SK-N-SH treated with all-trans-retinoic acid at 6 μM for 48 hours (cell line): Measurements from ENCODE around the gene LITAF.

Source experiments
- ATAC-seq: fragments of 200-7000 bp; cut with Tn5 transposase; 3 replicates; pipeline ENCODE4 v1.9.1; 2020; ENCODE audit warnings: mild to moderate bottlenecking, moderate library complexity
- GLIS3 ChIP-seq: fragments of 250-450 bp; sonication (Bioruptor Pico); IDR thresholded peaks from 2 replicates; pipeline ENCODE4 v1.5.0; 2020; ENCODE audit warnings: mild to moderate bottlenecking, moderate library complexity
- ISL1 ChIP-seq: fragments of 250-450 bp; sonication (Bioruptor Pico); IDR thresholded peaks from 2 replicates; pipeline ENCODE4 v2.1.2; 2022; ENCODE audit warnings: mild to moderate bottlenecking, moderate library complexity
- RARB ChIP-seq: fragments of 250-450 bp; sonication (Bioruptor Pico); IDR thresholded peaks from 2 replicates; pipeline ENCODE4 v1.8.0; 2021; ENCODE audit warnings: mild to moderate bottlenecking, moderate library complexity
- SNAI2 ChIP-seq: fragments of 250-450 bp; sonication (Bioruptor Pico); IDR thresholded peaks from 2 replicates; pipeline ENCODE4 v1.5.0; 2020; ENCODE audit warnings: mild to moderate bottlenecking, moderate library complexity
- TOX ChIP-seq: fragments of 250-450 bp; sonication (Bioruptor Pico); IDR thresholded peaks from 2 replicates; pipeline ENCODE4 v1.8.0; 2021; ENCODE audit warnings: mild to moderate bottlenecking, moderate library complexity, borderline replicate concordance
- ZC3H10 ChIP-seq: fragments of 250-450 bp; sonication (Bioruptor Pico); IDR thresholded peaks from 2 replicates; pipeline ENCODE4 v1.5.1; 2021; ENCODE audit warnings: mild to moderate bottlenecking, moderate library complexity
- ZFP3 ChIP-seq: fragments of 250-450 bp; sonication (Bioruptor Pico); IDR thresholded peaks from 2 replicates; pipeline ENCODE4 v1.5.0; 2020; ENCODE audit warnings: mild to moderate bottlenecking, moderate library complexity
- ZNF8 ChIP-seq: fragments of 450-650 bp; formaldehyde crosslinking; IDR thresholded peaks from 2 replicates; pipeline ENCODE4 v1.5.0; 2020; ENCODE audit warnings: mild to moderate bottlenecking, moderate library complexity
- TF ChIP-seq, protein P1 (sequence below): fragments of 250-450 bp; sonication (Bioruptor Pico); IDR thresholded peaks from 2 replicates; pipeline ENCODE4 v1.5.1; 2020; ENCODE audit warnings: low read depth, mild to moderate bottlenecking, moderate library complexity
- TF ChIP-seq, protein P2 (sequence below): fragments of 250-450 bp; sonication (Bioruptor Pico); IDR thresholded peaks from 2 replicates; pipeline ENCODE4 v1.8.0; 2020; ENCODE audit warnings: mild to moderate bottlenecking, moderate library complexity, borderline replicate concordance
- TF ChIP-seq, protein P3 (sequence below): fragments of 250-450 bp; sonication (Bioruptor Pico); IDR thresholded peaks from 2 replicates; pipeline ENCODE4 v1.5.0; 2020; ENCODE audit warnings: mild to moderate bottlenecking, moderate library complexity
- TF ChIP-seq, protein P4 (sequence below): fragments of 250-450 bp; sonication (Bioruptor Pico); IDR thresholded peaks from 2 replicates; pipeline ENCODE4 v1.5.1; 2021; ENCODE audit warnings: mild to moderate bottlenecking, moderate library complexity
- TF ChIP-seq, protein P5 (sequence below): fragments of 250-450 bp; sonication (Bioruptor Pico); IDR thresholded peaks from 2 replicates; pipeline ENCODE4 v1.8.0; 2021; ENCODE audit warnings: low read depth, mild to moderate bottlenecking, moderate library complexity, borderline replicate concordance

LITAF gene

DNA sequence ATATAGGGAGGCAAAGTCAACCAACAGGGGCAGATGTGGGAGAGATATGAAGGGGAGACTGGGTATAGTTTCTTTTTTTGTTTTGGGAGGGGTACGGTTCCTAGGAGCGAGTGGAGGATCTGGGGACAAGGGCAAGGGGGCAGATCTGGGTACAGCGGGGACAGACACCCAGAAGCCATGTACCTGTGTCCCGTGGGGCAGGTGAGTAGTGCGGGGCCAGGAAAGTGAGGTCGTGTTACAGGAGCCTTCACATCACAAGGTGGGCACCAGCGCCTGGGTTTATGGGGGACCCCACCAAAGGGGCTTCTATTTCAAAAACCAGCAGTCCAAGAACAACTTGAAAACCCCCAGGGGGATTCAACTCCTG is 11.5 kb downstream of the LITAF start:
- TF ChIP-seq, protein P1, sequence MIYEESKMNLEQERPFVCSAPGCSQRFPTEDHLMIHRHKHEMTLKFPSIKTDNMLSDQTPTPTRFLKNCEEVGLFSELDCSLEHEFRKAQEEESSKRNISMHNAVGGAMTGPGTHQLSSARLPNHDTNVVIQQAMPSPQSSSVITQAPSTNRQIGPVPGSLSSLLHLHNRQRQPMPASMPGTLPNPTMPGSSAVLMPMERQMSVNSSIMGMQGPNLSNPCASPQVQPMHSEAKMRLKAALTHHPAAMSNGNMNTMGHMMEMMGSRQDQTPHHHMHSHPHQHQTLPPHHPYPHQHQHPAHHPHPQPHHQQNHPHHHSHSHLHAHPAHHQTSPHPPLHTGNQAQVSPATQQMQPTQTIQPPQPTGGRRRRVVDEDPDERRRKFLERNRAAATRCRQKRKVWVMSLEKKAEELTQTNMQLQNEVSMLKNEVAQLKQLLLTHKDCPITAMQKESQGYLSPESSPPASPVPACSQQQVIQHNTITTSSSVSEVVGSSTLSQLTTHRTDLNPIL = no peak
- no peak for TF ChIP-seq ZC3H10
- TF ChIP-seq, protein P2, sequence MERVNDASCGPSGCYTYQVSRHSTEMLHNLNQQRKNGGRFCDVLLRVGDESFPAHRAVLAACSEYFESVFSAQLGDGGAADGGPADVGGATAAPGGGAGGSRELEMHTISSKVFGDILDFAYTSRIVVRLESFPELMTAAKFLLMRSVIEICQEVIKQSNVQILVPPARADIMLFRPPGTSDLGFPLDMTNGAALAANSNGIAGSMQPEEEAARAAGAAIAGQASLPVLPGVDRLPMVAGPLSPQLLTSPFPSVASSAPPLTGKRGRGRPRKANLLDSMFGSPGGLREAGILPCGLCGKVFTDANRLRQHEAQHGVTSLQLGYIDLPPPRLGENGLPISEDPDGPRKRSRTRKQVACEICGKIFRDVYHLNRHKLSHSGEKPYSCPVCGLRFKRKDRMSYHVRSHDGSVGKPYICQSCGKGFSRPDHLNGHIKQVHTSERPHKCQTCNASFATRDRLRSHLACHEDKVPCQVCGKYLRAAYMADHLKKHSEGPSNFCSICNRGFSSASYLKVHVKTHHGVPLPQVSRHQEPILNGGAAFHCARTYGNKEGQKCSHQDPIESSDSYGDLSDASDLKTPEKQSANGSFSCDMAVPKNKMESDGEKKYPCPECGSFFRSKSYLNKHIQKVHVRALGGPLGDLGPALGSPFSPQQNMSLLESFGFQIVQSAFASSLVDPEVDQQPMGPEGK = no peak
- TF ChIP-seq ZFP3 (CRISPR knock-in tag) = no peak
- TF ChIP-seq ISL1 (CRISPR knock-in tag) = no peak
- no peak for ATAC-seq

DNA sequence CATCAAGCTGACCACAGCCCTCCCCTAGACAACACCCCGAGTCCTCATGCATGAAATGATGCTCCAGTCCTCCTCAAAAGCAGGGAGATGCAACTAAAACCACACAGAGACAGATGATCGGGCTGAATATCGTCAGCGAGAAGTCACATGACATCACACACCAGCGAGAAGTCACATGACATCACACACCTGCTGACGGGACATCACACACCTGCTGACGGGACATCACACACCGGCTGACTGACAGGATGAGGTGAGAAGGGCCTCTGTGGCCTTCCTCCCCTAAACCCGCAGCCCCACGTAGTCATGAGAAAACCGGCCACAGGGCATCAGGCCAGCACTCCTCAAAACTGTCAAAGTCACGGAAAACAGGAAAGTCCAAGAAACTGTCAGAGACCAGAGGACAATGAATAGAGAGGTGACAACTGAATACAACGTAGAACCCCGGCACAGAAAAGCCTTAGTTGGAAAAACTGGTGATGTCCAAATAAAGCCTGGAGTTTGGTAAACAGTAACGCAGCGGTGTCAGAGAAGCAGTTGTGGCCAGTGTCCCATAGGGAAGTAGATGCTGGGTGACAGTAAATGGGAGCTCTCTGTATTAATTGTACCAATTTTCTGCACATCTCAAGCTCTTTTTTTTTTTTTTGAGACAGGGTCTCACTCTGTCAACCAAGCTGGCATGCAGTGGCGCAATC is 14.3 kb downstream of the LITAF start:
- TF ChIP-seq, protein P3, sequence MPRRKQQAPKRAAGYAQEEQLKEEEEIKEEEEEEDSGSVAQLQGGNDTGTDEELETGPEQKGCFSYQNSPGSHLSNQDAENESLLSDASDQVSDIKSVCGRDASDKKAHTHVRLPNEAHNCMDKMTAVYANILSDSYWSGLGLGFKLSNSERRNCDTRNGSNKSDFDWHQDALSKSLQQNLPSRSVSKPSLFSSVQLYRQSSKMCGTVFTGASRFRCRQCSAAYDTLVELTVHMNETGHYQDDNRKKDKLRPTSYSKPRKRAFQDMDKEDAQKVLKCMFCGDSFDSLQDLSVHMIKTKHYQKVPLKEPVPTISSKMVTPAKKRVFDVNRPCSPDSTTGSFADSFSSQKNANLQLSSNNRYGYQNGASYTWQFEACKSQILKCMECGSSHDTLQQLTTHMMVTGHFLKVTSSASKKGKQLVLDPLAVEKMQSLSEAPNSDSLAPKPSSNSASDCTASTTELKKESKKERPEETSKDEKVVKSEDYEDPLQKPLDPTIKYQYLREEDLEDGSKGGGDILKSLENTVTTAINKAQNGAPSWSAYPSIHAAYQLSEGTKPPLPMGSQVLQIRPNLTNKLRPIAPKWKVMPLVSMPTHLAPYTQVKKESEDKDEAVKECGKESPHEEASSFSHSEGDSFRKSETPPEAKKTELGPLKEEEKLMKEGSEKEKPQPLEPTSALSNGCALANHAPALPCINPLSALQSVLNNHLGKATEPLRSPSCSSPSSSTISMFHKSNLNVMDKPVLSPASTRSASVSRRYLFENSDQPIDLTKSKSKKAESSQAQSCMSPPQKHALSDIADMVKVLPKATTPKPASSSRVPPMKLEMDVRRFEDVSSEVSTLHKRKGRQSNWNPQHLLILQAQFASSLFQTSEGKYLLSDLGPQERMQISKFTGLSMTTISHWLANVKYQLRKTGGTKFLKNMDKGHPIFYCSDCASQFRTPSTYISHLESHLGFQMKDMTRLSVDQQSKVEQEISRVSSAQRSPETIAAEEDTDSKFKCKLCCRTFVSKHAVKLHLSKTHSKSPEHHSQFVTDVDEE = no peak
- no peak for TF ChIP-seq ZFP3 (CRISPR knock-in tag)
- TF ChIP-seq, protein P4, sequence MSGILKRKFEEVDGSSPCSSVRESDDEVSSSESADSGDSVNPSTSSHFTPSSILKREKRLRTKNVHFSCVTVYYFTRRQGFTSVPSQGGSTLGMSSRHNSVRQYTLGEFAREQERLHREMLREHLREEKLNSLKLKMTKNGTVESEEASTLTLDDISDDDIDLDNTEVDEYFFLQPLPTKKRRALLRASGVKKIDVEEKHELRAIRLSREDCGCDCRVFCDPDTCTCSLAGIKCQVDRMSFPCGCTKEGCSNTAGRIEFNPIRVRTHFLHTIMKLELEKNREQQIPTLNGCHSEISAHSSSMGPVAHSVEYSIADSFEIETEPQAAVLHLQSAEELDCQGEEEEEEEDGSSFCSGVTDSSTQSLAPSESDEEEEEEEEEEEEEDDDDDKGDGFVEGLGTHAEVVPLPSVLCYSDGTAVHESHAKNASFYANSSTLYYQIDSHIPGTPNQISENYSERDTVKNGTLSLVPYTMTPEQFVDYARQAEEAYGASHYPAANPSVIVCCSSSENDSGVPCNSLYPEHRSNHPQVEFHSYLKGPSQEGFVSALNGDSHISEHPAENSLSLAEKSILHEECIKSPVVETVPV (CRISPR knock-in tag) = no peak
- no peak for TF ChIP-seq GLIS3 (CRISPR knock-in tag)
- no peak for TF ChIP-seq ZC3H10
- TF ChIP-seq ZNF8 (CRISPR knock-in tag) = no peak
- ATAC-seq = no peak

DNA sequence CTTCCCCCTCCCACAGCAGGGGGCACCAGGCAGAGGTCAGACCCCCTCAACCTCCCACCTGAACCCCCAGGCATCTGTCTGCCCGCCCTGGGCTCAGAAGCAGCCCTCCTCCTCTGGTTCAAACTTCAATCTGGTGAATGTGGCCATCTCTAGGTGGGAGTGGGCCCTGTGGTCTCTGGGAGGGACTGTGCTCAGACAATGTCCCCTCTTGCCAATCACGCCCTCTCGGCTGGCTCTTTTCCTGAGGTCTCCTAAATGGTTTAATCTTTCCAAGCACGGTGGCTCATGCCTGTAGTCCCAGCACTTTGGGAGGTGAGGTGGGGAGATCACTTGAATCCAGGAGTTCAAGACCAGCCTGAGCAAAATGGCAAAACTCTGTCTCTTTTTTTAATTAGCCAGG is 15.2 kb downstream of the LITAF start:
- no peak for ATAC-seq
- TF ChIP-seq TOX (CRISPR knock-in tag) = no peak
- TF ChIP-seq, protein P4 (CRISPR knock-in tag) = no peak
- TF ChIP-seq RARB (CRISPR knock-in tag) = no peak
- no peak for TF ChIP-seq GLIS3 (CRISPR knock-in tag)
- TF ChIP-seq ZNF8 (CRISPR knock-in tag) = no peak
- TF ChIP-seq, protein P2 = no peak
- TF ChIP-seq, protein P1 = no peak
- TF ChIP-seq, protein P5, sequence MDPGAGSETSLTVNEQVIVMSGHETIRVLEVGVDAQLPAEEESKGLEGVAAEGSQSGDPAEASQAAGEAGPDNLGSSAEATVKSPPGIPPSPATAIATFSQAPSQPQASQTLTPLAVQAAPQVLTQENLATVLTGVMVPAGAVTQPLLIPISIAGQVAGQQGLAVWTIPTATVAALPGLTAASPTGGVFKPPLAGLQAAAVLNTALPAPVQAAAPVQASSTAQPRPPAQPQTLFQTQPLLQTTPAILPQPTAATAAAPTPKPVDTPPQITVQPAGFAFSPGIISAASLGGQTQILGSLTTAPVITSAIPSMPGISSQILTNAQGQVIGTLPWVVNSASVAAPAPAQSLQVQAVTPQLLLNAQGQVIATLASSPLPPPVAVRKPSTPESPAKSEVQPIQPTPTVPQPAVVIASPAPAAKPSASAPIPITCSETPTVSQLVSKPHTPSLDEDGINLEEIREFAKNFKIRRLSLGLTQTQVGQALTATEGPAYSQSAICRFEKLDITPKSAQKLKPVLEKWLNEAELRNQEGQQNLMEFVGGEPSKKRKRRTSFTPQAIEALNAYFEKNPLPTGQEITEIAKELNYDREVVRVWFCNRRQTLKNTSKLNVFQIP (CRISPR knock-in tag) = no peak
- no peak for TF ChIP-seq SNAI2 (CRISPR knock-in tag)
- no peak for TF ChIP-seq ZFP3 (CRISPR knock-in tag)
